ENCODE results near the gene NKD2.

GRCh38 chr5:979100-979817 is 29.3 kb upstream of the NKD2 start:
- no peak for TF ChIP-seq CTCF (conservative IDR thresholded peaks at IDR 0.05)
- TF ChIP-seq ZFX (IDR thresholded peaks at IDR 0.05): no peak

All from C4-2B (cell line).